ENCODE data around the gene COL4A5.

COL4A5 gene

DNA sequence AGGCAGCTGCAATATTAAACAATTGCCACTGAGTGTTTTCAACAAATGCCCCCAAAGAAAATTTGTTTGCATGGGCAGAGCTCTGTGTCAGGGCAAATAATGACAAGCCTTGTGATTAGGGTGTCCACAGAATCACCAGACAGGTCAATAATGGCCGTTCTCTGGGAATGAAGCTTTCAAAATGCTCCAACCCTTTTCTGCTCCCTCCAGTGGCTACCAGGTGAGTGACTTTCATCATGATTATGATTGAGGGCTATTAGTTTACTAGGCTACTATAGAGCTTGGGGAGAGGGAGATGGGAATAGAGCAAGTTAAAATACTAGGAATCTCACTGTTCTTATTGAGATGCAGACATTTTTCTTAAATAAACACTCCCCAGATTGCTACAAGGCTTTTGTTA is 273.2 kb downstream of the COL4A5 start:
- TF ChIP-seq, protein P1, sequence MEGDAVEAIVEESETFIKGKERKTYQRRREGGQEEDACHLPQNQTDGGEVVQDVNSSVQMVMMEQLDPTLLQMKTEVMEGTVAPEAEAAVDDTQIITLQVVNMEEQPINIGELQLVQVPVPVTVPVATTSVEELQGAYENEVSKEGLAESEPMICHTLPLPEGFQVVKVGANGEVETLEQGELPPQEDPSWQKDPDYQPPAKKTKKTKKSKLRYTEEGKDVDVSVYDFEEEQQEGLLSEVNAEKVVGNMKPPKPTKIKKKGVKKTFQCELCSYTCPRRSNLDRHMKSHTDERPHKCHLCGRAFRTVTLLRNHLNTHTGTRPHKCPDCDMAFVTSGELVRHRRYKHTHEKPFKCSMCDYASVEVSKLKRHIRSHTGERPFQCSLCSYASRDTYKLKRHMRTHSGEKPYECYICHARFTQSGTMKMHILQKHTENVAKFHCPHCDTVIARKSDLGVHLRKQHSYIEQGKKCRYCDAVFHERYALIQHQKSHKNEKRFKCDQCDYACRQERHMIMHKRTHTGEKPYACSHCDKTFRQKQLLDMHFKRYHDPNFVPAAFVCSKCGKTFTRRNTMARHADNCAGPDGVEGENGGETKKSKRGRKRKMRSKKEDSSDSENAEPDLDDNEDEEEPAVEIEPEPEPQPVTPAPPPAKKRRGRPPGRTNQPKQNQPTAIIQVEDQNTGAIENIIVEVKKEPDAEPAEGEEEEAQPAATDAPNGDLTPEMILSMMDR (IDR thresholded peaks at IDR 0.05; ENCODE audit: low read depth, low read length): no peak
- Histone ChIP-seq H3K36me3 (no peaks in the 10 kb centered on the region), H3K9me3 (no peaks in the 10 kb centered on the region), H3K4me1 (no peaks in the 10 kb centered on the region), H3K27me3 (no peaks in the 10 kb centered on the region), H3K4me3 (ENCODE audit: low read depth, low read length) (no peak overlapping the region)
- DNase-seq: no peak

DNA sequence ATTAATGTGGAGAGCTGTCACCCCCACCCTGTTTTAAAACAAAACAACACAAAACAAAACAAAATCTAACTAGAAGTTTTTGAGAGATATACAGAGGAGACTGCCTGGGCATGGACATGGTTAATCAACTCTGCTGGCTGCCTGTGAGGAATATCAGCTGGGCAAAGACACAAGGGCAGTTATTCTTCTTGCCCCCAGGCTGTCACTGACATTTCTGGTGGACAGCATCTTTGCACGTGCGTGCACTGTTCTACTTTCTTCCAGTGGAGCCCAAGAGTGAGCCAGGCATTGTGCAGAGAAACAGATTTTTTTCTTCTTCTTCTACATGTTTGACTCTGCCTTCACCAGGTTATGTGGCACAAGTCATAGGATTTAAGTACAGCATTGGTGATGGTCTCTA is 282.9 kb downstream of the COL4A5 start:
- Histone ChIP-seq H3K9me3 (no peaks in the 10 kb centered on the region), H3K36me3 (no peaks in the 10 kb centered on the region), H3K4me3 (ENCODE audit: low read depth, low read length) (no peak overlapping the region), H3K27me3 (no peaks in the 10 kb centered on the region), H3K4me1 (no peaks in the 10 kb centered on the region)
- TF ChIP-seq, protein P1 (IDR thresholded peaks at IDR 0.05; ENCODE audit: low read depth, low read length): no peak
- no peak for DNase-seq

DNA sequence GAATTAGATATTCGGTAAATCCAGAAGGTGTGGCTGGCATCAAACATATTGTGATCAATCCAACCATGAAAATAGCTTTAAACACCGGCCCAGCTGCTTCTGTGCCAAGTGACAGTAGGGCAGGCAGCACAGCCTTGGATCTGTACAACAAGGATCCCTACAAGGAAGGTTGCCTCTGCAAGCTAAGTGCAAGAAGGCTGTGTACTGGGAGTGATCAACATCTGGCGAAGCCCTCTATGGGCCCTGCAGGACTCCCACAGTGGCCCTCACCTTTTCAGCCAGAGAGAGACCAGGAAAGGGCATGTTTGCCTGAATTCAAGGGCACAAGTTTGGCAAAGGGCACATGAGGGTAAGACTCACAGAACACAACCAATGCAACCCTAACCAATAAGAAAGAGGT is 287.1 kb downstream of the COL4A5 start:
- TF ChIP-seq, protein P1 (IDR thresholded peaks at IDR 0.05; ENCODE audit: low read depth, low read length): no peak
- no peaks in the 10 kb centered on the region for H3K4me1 ChIP-seq
- no peaks in the 10 kb centered on the region for H3K9me3 ChIP-seq
- no peaks in the 10 kb centered on the region; the same call in 1 of the 2 replicates for H3K27me3 ChIP-seq
- DNase-seq: no peak
- no peaks in the 10 kb centered on the region for H3K36me3 ChIP-seq
- no peak overlapping the region for H3K4me3 ChIP-seq (ENCODE audit: low read depth, low read length)

GRCh38 chrX:108731153-108731552 is 291.5 kb downstream of the COL4A5 start:
- no peak overlapping the region for H3K4me3 ChIP-seq (ENCODE audit: low read depth, low read length)
- peaks cover 33% of the 10 kb centered on the region for H3K27me3 ChIP-seq
- no peaks in the 10 kb centered on the region for H3K9me3 ChIP-seq
- no peaks in the 10 kb centered on the region for H3K36me3 ChIP-seq
- TF ChIP-seq, protein P1 (IDR thresholded peaks at IDR 0.05; ENCODE audit: low read depth, low read length): no peak
- DNase-seq: no peak
- no peaks in the 10 kb centered on the region for H3K4me1 ChIP-seq

DNA sequence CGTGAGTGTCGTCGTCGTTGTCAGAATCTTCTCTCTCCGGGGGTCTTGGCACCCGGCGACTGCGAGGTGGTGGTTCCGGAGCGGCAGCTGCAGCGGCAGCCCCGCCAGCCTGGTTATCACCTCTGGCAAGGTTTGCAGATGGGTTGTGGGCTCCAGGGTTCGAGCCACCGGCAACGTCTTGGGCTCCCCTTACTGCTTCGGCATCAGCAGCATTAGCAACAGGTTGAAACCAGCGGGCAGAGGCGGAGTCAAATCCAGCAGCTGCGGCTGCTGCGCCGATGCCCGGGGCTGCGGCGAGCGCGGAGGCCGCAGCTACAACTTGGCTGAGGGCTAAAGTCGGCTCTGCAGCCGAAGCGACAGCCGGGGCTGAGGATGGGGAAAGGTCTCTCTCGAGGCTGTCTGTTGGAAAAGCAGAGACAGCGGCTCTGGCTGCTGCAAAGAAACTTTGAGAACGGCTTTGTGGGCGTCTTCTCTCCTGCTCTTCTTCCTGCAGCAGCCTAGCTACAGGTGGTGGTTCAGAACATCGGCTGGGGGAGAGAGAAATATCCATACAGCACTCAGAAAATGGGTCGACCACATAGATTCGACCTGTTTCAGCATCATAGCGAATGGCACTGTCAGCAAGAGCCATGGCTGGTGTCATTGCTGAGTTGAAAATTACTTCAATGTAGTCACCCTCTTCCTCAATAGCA is 293.1 kb downstream of the COL4A5 start:
- H3K36me3 ChIP-seq: no peaks in the 10 kb centered on the region
- peaks cover 43% of the 10 kb centered on the region for H3K27me3 ChIP-seq
- no peaks in the 10 kb centered on the region for H3K9me3 ChIP-seq
- no peaks in the 10 kb centered on the region for H3K4me1 ChIP-seq
- DNase-seq: no peak
- TF ChIP-seq, protein P1 (IDR thresholded peaks at IDR 0.05; ENCODE audit: low read depth, low read length): no peak
- H3K4me3 ChIP-seq (ENCODE audit: low read depth, low read length): no peak overlapping the region

- Histone ChIP-seq H3K9me3 (no peaks in the 10 kb centered on the region), H3K4me1 (no peaks in the 10 kb centered on the region), H3K4me3 (ENCODE audit: low read depth, low read length) (no peak overlapping the region), H3K36me3 (no peaks in the 10 kb centered on the region), H3K27me3 (peaks cover 43% of the 10 kb centered on the region)
- DNase-seq: no peak
- TF ChIP-seq, protein P1 (IDR thresholded peaks at IDR 0.05; ENCODE audit: low read depth, low read length): no peak
Measured at GRCh38 chrX:108734426-108734825, 294.8 kb downstream of the COL4A5 start.

All from BE2C (cell line).